NB4 (cell line): ENCODE data around the gene GTF2A1L.

Experiments used
- POLR2A ChIP-seq: IDR thresholded peaks from 2 replicates; pipeline ENCODE4 v1.6.1; 2011; ENCODE audit warnings: mild to moderate bottlenecking; ENCODE audit not compliant: insufficient read length; ENCODE audit errors: extremely low read depth
- TF ChIP-seq, protein P1 (sequence below): IDR thresholded peaks from one replicate; pipeline ENCODE4 v1.5.1; 2012; ENCODE audit warnings: low read depth, low read length

- TF ChIP-seq, protein P1, sequence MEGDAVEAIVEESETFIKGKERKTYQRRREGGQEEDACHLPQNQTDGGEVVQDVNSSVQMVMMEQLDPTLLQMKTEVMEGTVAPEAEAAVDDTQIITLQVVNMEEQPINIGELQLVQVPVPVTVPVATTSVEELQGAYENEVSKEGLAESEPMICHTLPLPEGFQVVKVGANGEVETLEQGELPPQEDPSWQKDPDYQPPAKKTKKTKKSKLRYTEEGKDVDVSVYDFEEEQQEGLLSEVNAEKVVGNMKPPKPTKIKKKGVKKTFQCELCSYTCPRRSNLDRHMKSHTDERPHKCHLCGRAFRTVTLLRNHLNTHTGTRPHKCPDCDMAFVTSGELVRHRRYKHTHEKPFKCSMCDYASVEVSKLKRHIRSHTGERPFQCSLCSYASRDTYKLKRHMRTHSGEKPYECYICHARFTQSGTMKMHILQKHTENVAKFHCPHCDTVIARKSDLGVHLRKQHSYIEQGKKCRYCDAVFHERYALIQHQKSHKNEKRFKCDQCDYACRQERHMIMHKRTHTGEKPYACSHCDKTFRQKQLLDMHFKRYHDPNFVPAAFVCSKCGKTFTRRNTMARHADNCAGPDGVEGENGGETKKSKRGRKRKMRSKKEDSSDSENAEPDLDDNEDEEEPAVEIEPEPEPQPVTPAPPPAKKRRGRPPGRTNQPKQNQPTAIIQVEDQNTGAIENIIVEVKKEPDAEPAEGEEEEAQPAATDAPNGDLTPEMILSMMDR = no peak
- TF ChIP-seq POLR2A = no peak
Observed at GRCh38 chr2:48727560-48727959, 109.9 kb downstream of the GTF2A1L start.
